HUES6 (cell line): Measurements from ENCODE around the gene TXNIP.
A peak's percentile ranks its signal among the peaks of the same experiment; 100 is the strongest.

Source experiments
- H3K27ac ChIP-seq: 2 replicates; pipeline ENCODE4 v1.7.0; 2013; ENCODE audit warnings: low read depth, mild to moderate bottlenecking, low read length, inconsistent platforms
- H3K27me3 ChIP-seq: 2 replicates; pipeline ENCODE4 v1.6.1; 2013; ENCODE audit warnings: low read length; ENCODE audit not compliant: control insufficient read depth, insufficient read depth
- H3K36me3 ChIP-seq: 2 replicates; pipeline ENCODE4 v1.6.1; 2013; ENCODE audit warnings: low read length; ENCODE audit not compliant: control insufficient read depth, insufficient read depth
- H3K4me1 ChIP-seq: 2 replicates; pipeline ENCODE4 v1.6.1; 2013; ENCODE audit warnings: low read length; ENCODE audit not compliant: control insufficient read depth, insufficient read depth
- H3K4me3 ChIP-seq: 2 replicates; pipeline ENCODE4 v1.5.1; 2013; ENCODE audit warnings: low read depth, low read length
- H3K9ac ChIP-seq: one replicate; pipeline ENCODE4 v1.6.1; 2013; ENCODE audit warnings: mild to moderate bottlenecking, low read length
- H3K9me3 ChIP-seq: 2 replicates; pipeline ENCODE4 v1.6.1; 2013; ENCODE audit warnings: low read depth, low read length; ENCODE audit not compliant: control insufficient read depth, insufficient read depth

Gene TXNIP

DNA sequence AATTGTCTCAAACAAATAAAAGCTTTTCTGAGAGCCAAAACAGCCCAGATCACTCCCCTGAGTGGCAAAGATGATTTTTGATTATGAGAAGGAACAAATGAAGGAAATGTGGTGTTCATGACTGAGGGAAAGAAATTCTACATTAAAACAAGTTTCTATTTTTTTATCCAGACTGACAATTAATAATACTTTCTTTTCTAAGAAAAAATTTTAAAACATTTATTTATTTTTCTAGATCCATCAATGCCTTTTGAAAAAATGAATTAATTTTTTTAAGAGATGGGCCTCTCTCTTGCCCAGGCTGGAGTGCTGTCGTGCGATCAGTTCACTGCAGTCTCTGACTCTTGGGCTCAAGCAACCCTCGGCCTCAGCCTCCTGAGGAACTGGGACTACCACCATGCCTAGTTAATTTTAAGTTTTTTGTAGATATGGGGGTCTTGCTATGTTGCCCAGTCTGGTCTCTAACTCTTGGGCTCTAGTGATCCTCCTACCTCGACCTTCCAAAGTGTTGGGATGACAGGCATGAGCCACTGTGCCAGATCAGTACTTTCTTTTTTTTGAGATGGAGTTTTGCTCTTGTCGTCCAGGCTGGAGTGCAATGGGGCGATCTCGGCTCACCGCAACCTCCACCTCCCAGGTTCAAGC, 11.2 kb upstream of the TXNIP start:
- Histone ChIP-seq H3K4me3 (no peak overlapping the region), H3K27me3 (no peaks in the 10 kb centered on the region), H3K9ac (no peak overlapping the region), H3K36me3 (no peaks in the 10 kb centered on the region), H3K4me1 (0 out of 2 replicates have a peak, but pooled peaks cover 2% of the 10 kb centered on the region), H3K27ac (no peak overlapping the region), H3K9me3 (no peaks in the 10 kb centered on the region)

DNA sequence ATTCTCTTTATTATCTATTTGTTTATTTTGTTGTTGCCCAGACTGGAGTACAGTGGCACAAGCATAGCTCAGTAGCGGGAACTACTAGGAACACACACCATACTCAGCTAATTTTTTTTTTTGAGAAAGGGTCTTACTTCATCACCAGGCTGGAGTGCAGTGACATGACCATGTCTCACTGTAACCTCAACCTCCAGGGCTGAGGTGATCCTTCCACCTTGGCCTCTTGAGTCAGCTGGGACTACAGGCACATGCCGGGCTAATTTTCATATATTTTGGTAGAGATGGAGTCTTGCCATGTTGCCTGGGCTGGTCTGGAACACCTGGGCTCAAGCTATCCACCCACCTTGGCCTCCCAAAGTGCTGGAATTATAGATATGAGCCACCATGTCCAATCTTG, 5.3 kb upstream of the TXNIP start:
- no peak overlapping the region for H3K9ac ChIP-seq
- no peaks in the 10 kb centered on the region for H3K36me3 ChIP-seq
- H3K27me3 ChIP-seq, result no peaks in the 10 kb centered on the region
- H3K4me1 ChIP-seq, result peaks cover 16% of the 10 kb centered on the region
- H3K27ac ChIP-seq, result no peak overlapping the region
- no peaks in the 10 kb centered on the region for H3K9me3 ChIP-seq
- H3K4me3 ChIP-seq, result no peak overlapping the region

DNA sequence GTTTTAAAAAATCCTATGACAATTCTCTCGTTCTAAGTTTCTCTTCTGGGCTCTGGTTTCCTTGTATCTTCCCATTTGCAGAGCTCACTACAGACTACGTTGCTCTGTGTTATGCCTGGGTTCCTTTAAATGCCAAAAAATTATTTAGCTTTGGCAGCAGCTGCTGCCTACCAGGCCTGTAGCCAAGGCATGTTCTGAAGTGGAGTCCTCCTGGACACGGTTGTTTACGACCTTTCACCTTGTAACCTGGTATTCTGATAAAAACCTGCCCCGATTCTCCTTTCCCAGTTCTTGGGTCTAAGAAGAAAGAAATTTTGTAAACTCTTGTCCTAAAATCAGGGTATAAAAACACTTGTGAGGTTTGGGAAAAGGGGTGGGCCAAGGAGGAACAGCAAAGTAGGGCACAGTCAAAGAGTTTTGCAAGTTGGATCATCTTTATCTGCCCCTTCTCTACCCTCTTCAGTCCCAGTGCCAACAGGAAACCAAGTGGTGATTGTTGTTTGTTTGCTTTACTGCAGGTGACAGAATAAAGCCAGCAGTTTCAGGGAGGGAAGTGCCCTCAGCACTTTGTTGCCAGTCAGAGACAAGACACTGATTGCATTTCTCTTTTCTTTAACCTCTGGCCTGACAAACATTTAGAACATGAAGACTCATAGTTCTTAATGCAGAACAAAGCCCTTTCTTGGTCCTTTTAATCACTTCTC, 3.1 kb upstream of the TXNIP start:
- Histone ChIP-seq H3K9ac (no peak overlapping the region), H3K36me3 (peaks cover 9% of the 10 kb centered on the region), H3K9me3 (no peaks in the 10 kb centered on the region), H3K27me3 (no peaks in the 10 kb centered on the region), H3K4me3 (no peak overlapping the region), H3K27ac (no peak overlapping the region), H3K4me1 (peaks cover 16% of the 10 kb centered on the region)

DNA sequence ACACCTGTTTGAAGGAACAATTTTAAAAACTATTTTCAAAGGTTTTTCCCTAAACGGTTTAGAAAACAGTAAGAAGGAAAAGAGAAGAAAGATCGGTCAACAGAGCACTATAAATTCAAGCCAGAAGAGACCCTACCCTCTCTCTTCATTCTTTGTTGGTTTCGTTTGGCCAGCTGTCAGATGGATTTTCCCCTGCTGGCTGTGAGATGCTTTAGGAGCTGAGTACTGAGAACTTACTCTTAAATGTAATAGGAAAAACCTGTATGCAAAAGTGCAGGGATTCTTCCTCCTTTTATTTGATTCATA, 1.3 kb upstream of the TXNIP start:
- H3K9me3 ChIP-seq, result no peaks in the 10 kb centered on the region
- peak overlapping the region; percentile 96 for H3K4me3 ChIP-seq
- no peak overlapping the region for H3K9ac ChIP-seq
- H3K4me1 ChIP-seq, result peaks cover 23% of the 10 kb centered on the region
- H3K36me3 ChIP-seq, result peaks cover 27% of the 10 kb centered on the region
- no peaks in the 10 kb centered on the region for H3K27me3 ChIP-seq
- H3K27ac ChIP-seq, result no peak overlapping the region

DNA sequence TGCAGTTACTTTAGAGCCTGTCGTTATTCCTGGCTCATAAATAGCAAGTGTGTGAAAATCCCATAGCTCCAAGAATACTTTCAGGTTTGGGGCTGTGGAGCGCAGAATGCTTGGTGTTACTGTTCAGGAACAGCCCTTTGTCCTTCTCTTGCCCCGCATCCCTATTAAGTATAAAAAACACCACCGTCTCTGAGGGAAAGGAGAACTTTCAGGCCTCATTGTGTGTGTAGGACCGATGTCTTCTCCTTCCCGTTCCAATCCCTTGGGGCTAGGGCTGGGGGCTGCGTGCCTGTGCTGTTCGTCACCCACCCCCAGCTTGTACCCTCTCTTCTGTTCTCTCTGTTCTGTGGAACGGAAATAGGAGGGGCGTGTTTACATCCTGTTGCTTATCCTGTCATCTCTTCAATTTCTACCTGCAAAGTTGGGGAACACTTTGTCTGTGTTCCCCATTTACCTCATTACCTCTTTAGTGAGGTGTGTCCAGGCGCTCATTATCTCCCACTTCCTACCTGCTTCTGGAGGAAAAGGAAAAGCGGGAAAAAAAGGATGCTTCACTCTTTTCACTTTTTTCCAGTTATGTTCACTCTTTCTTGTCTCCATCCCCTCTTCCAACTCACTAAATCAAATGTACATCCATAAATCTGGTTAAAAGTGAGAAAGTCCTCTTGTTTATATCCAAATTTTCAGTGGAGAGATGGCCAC, 788 bp upstream of the TXNIP start:
- Histone ChIP-seq H3K27me3 (no peaks in the 10 kb centered on the region), H3K4me1 (peaks cover 23% of the 10 kb centered on the region), H3K27ac (peak overlapping the region; percentile 66; the same call in 1 of the 2 replicates), H3K9ac (peak overlapping the region; percentile 84), H3K9me3 (no peaks in the 10 kb centered on the region), H3K36me3 (peaks cover 30% of the 10 kb centered on the region), H3K4me3 (peak overlapping the region; percentile 96)

DNA sequence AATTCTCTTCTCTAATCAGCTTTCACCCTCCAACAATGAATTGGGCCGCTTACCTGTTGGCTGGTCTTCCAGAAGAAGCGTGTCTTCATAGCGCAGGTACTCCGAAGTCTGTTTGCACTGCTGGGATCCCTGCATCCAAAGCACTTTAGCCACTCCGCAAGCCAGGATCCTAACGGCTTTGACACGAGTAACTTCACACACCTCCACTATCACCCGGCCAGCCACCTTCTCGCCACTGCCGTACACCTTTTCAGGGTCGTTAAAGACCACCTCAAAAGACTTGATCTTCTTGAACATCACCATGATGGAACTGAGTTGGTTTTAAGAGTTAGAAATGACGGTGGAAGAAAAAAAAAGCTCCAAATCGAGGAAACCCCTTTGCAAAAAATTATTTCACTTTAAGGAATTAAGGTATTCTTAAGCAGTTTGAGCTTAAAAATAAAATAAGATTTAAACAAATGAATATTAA, 381 bp downstream of the TXNIP start:
- Histone ChIP-seq H3K9ac (peak overlapping the region; percentile 94), H3K4me1 (peaks cover 23% of the 10 kb centered on the region), H3K9me3 (no peaks in the 10 kb centered on the region), H3K36me3 (peaks cover 30% of the 10 kb centered on the region), H3K27me3 (no peaks in the 10 kb centered on the region), H3K27ac (peak overlapping the region; percentile 81), H3K4me3 (peak overlapping the region; percentile 96)

DNA sequence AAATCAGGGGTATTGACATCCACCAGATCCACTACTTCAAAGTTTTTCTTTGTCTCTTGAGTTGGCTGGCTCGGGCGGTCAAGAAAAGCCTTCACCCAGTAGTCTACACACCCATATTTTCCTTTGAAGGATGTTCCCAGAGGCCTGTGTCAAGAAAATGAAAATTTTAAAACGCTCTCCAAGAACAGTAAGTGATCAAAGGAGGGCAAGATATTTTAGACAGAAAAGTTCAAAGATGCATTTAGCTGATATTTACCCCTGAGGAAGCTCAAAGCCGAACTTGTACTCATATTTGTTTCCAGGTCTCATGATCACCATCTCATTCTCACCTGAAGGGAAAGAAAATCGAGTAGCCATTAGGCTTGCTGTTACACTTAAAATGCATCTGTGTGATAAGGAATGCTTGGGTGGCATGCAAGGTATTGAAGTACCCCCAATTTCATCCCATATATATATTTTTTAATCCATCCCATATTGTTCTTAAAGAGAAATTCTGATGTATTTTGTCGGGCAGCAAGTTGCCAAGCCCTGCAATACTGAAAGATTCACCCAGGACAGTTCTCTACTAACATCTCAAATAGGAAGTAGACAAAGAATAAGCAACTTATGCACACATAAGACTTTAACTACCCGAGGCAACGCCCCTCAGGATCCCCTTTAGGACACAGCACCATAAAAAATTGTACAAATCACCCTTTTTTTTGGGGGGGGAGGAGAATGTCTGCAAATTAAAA, 1.1 kb downstream of the TXNIP start:
- no peaks in the 10 kb centered on the region for H3K9me3 ChIP-seq
- peak overlapping the region; percentile 94 for H3K9ac ChIP-seq
- no peak overlapping the region for H3K27ac ChIP-seq
- peaks cover 30% of the 10 kb centered on the region for H3K36me3 ChIP-seq
- peaks cover 29% of the 10 kb centered on the region for H3K4me1 ChIP-seq
- peak overlapping the region; percentile 96 for H3K4me3 ChIP-seq
- H3K27me3 ChIP-seq, result no peaks in the 10 kb centered on the region

DNA sequence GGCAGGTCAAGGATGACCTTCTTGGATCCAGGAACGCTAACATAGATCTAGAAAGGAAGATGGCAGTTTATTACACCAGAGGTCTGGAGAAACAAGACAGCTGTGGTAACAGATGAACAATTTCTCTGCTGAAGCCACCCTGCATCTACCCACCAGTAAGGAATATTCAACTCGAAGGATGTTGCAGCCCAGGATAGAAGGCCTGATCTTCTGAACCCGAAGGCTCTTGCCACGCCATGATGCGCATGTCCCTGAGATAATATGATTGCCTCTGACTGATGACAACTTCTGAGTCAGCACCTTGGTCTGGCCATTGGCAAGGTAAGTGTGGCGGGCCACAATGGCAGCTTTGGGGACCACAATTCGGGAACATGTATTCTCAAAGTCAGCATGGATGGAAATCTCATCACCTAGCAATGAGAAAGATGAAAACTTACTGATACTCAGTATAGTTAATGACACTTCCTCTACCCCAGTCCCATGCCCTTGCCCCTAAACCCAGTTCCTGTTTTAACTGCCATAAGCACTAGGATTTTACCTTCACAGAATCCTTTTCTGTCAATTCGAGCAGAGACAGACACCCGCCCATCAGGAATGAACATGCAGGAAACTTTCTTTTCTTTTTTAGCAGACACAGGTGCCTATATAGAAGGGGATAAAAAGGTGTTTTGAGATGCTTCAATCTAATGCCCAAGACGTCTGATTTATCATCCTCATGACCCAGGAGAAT, 1.8 kb downstream of the TXNIP start:
- no peak overlapping the region for H3K9ac ChIP-seq
- H3K9me3 ChIP-seq, result no peaks in the 10 kb centered on the region
- peaks cover 30% of the 10 kb centered on the region for H3K36me3 ChIP-seq
- no peak overlapping the region for H3K27ac ChIP-seq
- peaks cover 27% of the 10 kb centered on the region for H3K4me1 ChIP-seq
- H3K4me3 ChIP-seq, result peak overlapping the region; percentile 96
- H3K27me3 ChIP-seq, result no peaks in the 10 kb centered on the region

DNA sequence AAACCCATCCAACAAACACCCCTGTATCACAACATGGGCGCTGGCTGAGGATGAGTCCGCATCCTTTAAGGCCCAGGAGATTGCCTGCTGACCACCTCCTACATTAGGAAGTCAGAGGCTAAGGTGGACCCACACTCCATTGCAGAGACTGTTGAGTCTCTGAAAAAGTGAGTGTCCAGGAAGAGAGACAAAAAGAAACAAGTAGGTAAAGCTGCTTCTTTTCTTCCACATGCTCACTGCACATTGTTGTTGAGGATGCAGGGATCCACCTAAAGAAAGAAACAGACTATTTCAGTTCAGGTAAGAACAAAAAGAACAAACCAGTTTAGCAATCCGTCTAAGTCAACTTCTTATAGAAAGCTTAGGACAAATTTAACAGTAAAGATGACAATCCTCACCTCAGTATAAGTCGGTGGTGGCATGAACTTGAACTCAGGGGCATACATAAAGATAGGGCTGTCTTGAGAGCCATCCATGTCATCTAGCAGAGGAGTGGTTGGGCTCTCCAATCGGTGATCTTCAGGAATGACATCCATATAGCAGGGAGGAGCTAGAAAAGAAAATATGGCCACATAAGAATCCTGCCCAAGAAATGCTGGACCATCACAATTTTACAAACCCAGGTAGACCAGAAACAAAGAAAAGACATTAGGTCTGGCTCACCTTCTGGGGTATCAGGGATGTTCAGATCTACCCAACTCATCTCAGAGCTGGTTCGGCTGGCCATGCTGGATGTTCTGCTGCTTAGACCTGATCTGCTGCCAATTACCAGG, 2.6 kb downstream of the TXNIP start:
- peaks cover 23% of the 10 kb centered on the region for H3K4me1 ChIP-seq
- H3K4me3 ChIP-seq, result peak overlapping the region; percentile 96
- H3K36me3 ChIP-seq, result peaks cover 30% of the 10 kb centered on the region
- H3K27me3 ChIP-seq, result no peaks in the 10 kb centered on the region
- H3K9ac ChIP-seq, result no peak overlapping the region
- no peaks in the 10 kb centered on the region for H3K9me3 ChIP-seq
- H3K27ac ChIP-seq, result no peak overlapping the region
